ENCODE data around the gene PSIP1. TPM values are rescaled to one million over a fixed set of nuclear protein-coding genes. Genes with fewer than 3 reads are reported as not detected.

PSIP1 gene
- 30.5 and 44.2 TPM in 2 replicates for total RNA-seq

DNA sequence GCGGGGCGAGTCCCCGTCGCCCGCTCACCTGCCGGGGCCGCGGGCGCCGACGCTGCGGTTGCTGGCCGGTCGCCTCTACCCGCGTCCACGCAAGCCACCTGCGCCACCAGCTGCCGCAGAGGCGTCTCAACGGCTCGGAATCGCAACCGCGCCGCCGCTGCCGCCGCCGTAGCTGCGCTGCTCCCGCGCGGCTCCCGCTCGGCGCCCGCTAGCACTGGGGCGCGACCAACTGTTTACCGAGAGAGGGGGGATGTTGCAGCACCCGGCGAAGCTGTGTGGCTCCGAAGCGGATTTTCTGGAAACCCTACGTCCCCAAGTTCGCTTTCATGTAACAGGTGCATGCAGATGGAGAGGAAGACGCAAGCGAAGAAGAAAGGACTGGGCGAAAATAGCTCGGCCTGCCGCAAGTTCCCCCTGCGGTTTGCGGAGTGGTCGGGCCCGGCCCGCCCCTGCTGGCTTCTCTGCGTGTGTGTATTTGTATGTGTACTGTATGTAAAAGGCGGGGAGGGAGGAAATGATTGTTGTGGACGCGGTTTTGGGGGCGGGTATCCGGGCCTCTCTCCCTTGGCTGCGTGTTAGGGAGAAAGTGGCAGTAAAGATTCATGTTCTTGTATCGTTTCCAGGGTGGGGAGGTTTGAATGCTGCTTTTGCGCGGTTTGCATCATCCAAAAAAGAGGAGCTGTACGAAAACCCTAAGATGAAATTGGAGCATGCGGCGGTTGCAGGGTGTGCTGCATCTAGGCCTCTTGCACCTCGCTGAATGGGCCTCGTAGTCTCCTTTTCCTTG is at the start of gene PSIP1:
Gene PSIP1 (minus strand): TSS at position 182 of the 787 bp plus-strand sequence. CDS start 782 bp downstream, outside the sequence.

DNA sequence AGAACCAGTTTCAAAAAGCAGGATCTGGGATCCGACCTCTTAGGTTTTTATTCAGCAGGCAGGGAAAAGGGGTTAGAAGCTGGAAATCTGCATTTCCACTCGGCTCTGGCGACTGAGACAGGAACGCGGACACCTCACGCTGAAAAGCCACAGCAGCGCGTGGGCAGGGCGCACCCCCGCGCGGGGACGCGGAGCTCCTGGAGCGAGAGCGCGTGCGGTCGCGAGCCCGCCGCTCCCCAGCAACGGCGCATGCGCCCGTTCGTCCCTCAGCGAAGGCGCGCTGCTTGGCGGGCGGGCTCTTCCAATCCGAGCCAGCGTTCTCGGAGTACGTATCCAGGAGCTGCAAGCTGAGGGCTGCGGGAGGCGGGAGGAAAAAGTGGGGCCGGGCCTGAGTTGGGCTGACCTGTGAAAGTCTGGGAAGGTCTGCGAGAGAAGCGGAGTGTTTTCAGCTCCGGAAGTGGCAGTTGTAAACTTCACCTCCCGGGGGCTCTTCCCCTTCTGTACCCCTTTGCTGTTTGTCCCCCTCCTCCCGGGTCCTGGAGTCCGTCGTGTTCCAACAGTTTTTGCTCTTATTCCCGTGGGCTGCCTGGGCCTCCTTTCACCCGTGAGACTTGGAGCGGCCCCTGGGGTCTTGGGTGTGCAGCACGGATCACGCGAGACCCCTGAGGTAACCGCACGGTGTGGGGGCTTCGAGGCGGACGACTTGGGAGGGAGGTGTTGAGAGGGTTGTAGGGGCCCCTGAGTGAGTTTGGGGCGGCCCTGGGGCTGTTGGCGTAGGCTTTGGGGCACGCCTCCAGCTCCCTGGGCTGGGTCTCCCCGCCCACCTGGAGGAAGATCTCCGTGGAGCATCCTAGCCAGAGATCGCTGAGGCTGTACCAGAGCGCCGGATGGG is 42.1 kb upstream of the PSIP1 start, which contains the start of gene CCDC171:
Gene CCDC171 (plus strand): TSS at position 408 of the 892 bp plus-strand sequence. CDS start 11,046 bp downstream, outside the sequence.

GRCh38 chr9:15422372-15423230 is 88.2 kb downstream of the PSIP1 start, which contains the start of gene SNAPC3:
TSS of gene SNAPC3 (plus strand) at chr9:15422876. CDS start at chr9:15422880, 4 bp downstream.

Small RNAs within 50 kb of the gene (small RNA-seq; reads per million reads assigned to genes)
- gene AL513423.1 (not detected), gene RN7SL98P (not detected), gene RNU6-246P (not detected), gene RNU6-319P (not detected)

Other genes with a start within 250 kb of the PSIP1 start
- 8.2 and 9.6 TPM in 2 replicates for gene TTC39B, start 203.8 kb downstream of the PSIP1 start, total RNA-seq
- gene SNAPC3, start 88.1 kb downstream of the PSIP1 start, total RNA-seq, result 26.8 and 33.8 TPM in 2 replicates
- 2.7 and 2.9 TPM in 2 replicates for gene CCDC171, start 42.1 kb upstream of the PSIP1 start, total RNA-seq